ENCODE results near the gene PSORS1C2.

DNA sequence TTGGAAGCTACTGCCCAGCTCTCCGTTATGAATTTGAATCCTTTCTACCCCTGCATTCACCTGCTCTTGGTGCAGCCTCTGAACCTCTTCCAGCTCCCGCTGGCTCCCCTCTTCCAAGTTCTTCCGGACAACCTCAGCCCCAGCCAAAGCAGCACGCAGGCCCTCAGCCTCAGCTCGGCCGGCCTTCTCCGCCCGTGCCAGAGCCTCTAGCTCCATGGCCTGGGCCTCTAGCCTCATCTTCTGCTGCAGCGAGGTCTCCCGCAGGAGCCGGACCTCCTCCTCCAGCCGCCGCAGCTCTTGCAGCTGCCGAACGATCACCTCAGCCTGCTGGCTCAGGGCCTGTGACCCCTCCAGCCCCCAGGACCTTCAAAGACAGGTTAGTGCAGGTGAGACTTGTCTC, 15.6 kb upstream of the PSORS1C2 start:
- TF ChIP-seq, protein P1, sequence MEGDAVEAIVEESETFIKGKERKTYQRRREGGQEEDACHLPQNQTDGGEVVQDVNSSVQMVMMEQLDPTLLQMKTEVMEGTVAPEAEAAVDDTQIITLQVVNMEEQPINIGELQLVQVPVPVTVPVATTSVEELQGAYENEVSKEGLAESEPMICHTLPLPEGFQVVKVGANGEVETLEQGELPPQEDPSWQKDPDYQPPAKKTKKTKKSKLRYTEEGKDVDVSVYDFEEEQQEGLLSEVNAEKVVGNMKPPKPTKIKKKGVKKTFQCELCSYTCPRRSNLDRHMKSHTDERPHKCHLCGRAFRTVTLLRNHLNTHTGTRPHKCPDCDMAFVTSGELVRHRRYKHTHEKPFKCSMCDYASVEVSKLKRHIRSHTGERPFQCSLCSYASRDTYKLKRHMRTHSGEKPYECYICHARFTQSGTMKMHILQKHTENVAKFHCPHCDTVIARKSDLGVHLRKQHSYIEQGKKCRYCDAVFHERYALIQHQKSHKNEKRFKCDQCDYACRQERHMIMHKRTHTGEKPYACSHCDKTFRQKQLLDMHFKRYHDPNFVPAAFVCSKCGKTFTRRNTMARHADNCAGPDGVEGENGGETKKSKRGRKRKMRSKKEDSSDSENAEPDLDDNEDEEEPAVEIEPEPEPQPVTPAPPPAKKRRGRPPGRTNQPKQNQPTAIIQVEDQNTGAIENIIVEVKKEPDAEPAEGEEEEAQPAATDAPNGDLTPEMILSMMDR (IDR thresholded peaks at IDR 0.05; ENCODE audit: low read depth, low read length), result no peak
- TF ChIP-seq EZH2phosphoT487 (IDR thresholded peaks at IDR 0.05; ENCODE audit: low read depth), result no peak
